HG03097 (cell line): ENCODE data around the gene IRX4.

Experiments
- ATAC-seq: cut with Tn5 transposase; IDR thresholded peaks from one replicate; pipeline ENCODE4 v1.9.1; 2021; ENCODE audit not compliant: unreplicated experiment, low FRiP score

The IRX4 gene

GRCh38 chr5:1882337-1883119 is at the start of gene IRX4:
TSS of gene IRX4 (minus strand) at chr5:1882925. CDS start at chr5:1882647, 278 bp downstream.
- ATAC-seq, result no peak

- ATAC-seq, result no peak
Measured at GRCh38 chr5:1931604-1932231, 49.0 kb upstream of the IRX4 start.

- no peak for ATAC-seq
Measured at GRCh38 chr5:1930880-1931603, 48.3 kb upstream of the IRX4 start.

- ATAC-seq, result no peak
Measured at GRCh38 chr5:1930501-1930879, 47.8 kb upstream of the IRX4 start.

- ATAC-seq, result no peak
Measured at GRCh38 chr5:1929108-1929991, 46.6 kb upstream of the IRX4 start.

- no peak for ATAC-seq
Measured at GRCh38 chr5:1926471-1927341, 44.0 kb upstream of the IRX4 start.

- no peak for ATAC-seq
Measured at GRCh38 chr5:1926071-1926440, 43.3 kb upstream of the IRX4 start.

GRCh38 chr5:1925111-1926070 is 42.7 kb upstream of the IRX4 start:
- ATAC-seq, result no peak

- no peak for ATAC-seq
Measured at GRCh38 chr5:1923766-1924165, 41.0 kb upstream of the IRX4 start.

GRCh38 chr5:1923341-1923740 is 40.6 kb upstream of the IRX4 start:
- ATAC-seq, result no peak

GRCh38 chr5:1921711-1922110 is 39.0 kb upstream of the IRX4 start:
- ATAC-seq, result no peak

- no peak for ATAC-seq
Measured at GRCh38 chr5:1919750-1920149, 37.0 kb upstream of the IRX4 start.

- ATAC-seq, result no peak
Measured at GRCh38 chr5:1919209-1919566, 36.5 kb upstream of the IRX4 start.

GRCh38 chr5:1918488-1919208 is 35.9 kb upstream of the IRX4 start:
- no peak for ATAC-seq

- no peak for ATAC-seq
Measured at GRCh38 chr5:1917830-1918487, 35.2 kb upstream of the IRX4 start.

- ATAC-seq, result no peak
Measured at GRCh38 chr5:1916041-1917001, 33.6 kb upstream of the IRX4 start.
